ENCODE measurements around the gene PHLDB1. TPM values are rescaled to one million over a fixed set of nuclear protein-coding genes. Genes with fewer than 3 reads are reported as not detected.

The PHLDB1 gene
- total and polyA plus RNA-seq, 11 donors = 86.0 to 129 (median 113) TPM

- intact Hi-C loops (cut with DNase I) = no loop called here
- Histone ChIP-seq H3K36me3 (peaks cover 0 to 99% (median 95%) of the 10 kb centered on the region in 9 donors), H3K4me3 (no peak overlapping the region), H3K27ac (peak overlapping the region in 9 of 12 donors; percentile 5 to 63 (median 40)), H3K27me3 (no peaks in the 10 kb centered on the region), H3K4me1 (peaks cover 0 to 58% (median 27%) of the 10 kb centered on the region in 12 donors), H3K9me3 (no peaks in the 10 kb centered on the region)
- peak; percentile 56 to 71 (median 65) for ATAC-seq
- TF ChIP-seq POLR2A (IDR thresholded peaks at IDR 0.05) (no peak), CTCF (IDR thresholded peaks at IDR 0.05) (no peak)
- peak in 3 of 5 donors; percentile 32 to 79 (median 72) for DNase-seq
- 53 to 80% (median 66%) methylated on average over 7 to 11 of the region's 11 CpGs for WGBS, 4 donors
Measured at GRCh38 chr11:118643142-118643994, 36.0 kb downstream of the PHLDB1 start.

- Histone ChIP-seq H3K27me3 (no peaks in the 10 kb centered on the region), H3K4me1 (peaks cover 0 to 55% (median 27%) of the 10 kb centered on the region in 12 donors), H3K9me3 (no peaks in the 10 kb centered on the region), H3K4me3 (no peak overlapping the region), H3K27ac (peak overlapping the region in 5 of 12 donors; percentile 20 to 63 (median 40)), H3K36me3 (peaks cover 0 to 99% (median 95%) of the 10 kb centered on the region in 9 donors)
- 73 to 93% (median 83%) methylated on average over 6 to 7 of the region's 7 CpGs for WGBS, 4 donors
- TF ChIP-seq CTCF (IDR thresholded peaks at IDR 0.05) (no peak), POLR2A (IDR thresholded peaks at IDR 0.05) (no peak)
- DNase-seq (peak in 1 of 5 donors; percentile 37), ATAC-seq (no peak)
- intact Hi-C loops (cut with DNase I) = no loop called here
Measured at GRCh38 chr11:118643995-118644345, 36.6 kb downstream of the PHLDB1 start.

GRCh38 chr11:118644496-118644895 lies 37.1 kb downstream of the PHLDB1 start:
- Histone ChIP-seq H3K9me3 (no peaks in the 10 kb centered on the region), H3K4me3 (no peak overlapping the region), H3K36me3 (peaks cover 0 to 99% (median 97%) of the 10 kb centered on the region in 9 donors), H3K4me1 (peaks cover 0 to 50% (median 26%) of the 10 kb centered on the region in 12 donors), H3K27me3 (no peaks in the 10 kb centered on the region), H3K27ac (peak overlapping the region in 1 of 12 donors; percentile 59)
- WGBS, 4 donors = 86 to 93% (median 90%) methylated on average over 10 of the region's 10 CpGs
- ATAC-seq (no peak), DNase-seq (peak in 1 of 5 donors; percentile 33)
- intact Hi-C loops (cut with DNase I) = no loop called here
- TF ChIP-seq POLR2A (IDR thresholded peaks at IDR 0.05) (no peak), CTCF (IDR thresholded peaks at IDR 0.05) (no peak)

- ATAC-seq = no peak
- Histone ChIP-seq H3K36me3 (peaks cover 0 to 99% (median 98%) of the 10 kb centered on the region in 9 donors), H3K4me3 (no peak overlapping the region), H3K27me3 (no peaks in the 10 kb centered on the region), H3K9me3 (no peaks in the 10 kb centered on the region), H3K27ac (no peak overlapping the region), H3K4me1 (peaks cover 0 to 43% (median 20%) of the 10 kb centered on the region in 12 donors)
- DNase-seq = peak in 3 of 5 donors; percentile 17 to 54 (median 18)
- WGBS, 4 donors = 88 to 93% (median 91%) methylated on average over 24 of the region's 24 CpGs
- intact Hi-C loops (cut with DNase I) = no loop called here
- TF ChIP-seq CTCF (IDR thresholded peaks at IDR 0.05) = no peak
- TF ChIP-seq POLR2A (IDR thresholded peaks at IDR 0.05) = no peak
Measured at GRCh38 chr11:118645066-118645715, 37.8 kb downstream of the PHLDB1 start.

Data from heart left ventricle (tissue), 16 donors.